Neural progenitor cell (in vitro differentiated cells): ENCODE data around the gene PPP1R15B. TPM values are rescaled to one million over a fixed set of nuclear protein-coding genes. Genes with fewer than 3 reads are reported as not detected.

Experiments
- DNase-seq: peaks from one replicate; pipeline ENCODE4 v3.0.0-alpha.2; 2016; ENCODE audit warnings: low spot score
- H2AFZ ChIP-seq: fragments of 200-600 bp; sonication (generic); replicated peaks from 2 replicates; pipeline ENCODE4 v1.6.1; 2016; ENCODE audit warnings: antibody characterized with exemption
- H3F3A ChIP-seq: fragments of 200-600 bp; sonication (generic); 2 replicates; pipeline ENCODE4 v1.6.1; 2016; ENCODE audit warnings: antibody characterized with exemption, low read depth
- H3K27ac ChIP-seq: fragments of 200-600 bp; sonication (generic); 2 replicates; pipeline ENCODE4 v1.5.1; 2016; ENCODE audit warnings: mild to moderate bottlenecking
- H3K27me3 ChIP-seq: fragments of 200-600 bp; sonication (generic); 2 replicates; pipeline ENCODE4 v1.6.1; 2016; ENCODE audit warnings: mild to moderate bottlenecking, moderate library complexity
- H3K36me3 ChIP-seq: fragments of 200-600 bp; sonication (generic); 2 replicates; pipeline ENCODE4 v1.5.1; 2016
- H3K4me1 ChIP-seq: fragments of 200-600 bp; sonication (generic); 2 replicates; pipeline ENCODE4 v1.6.1; 2016; ENCODE audit warnings: mixed run types
- H3K4me2 ChIP-seq: fragments of 200-600 bp; sonication (generic); 2 replicates; pipeline ENCODE4 v1.6.1; 2016
- H3K4me3 ChIP-seq: fragments of 200-600 bp; sonication (generic); 2 replicates; pipeline ENCODE4 v1.5.1; 2016
- H3K79me2 ChIP-seq: fragments of 200-600 bp; sonication (generic); 2 replicates; pipeline ENCODE4 v1.6.1; 2016; ENCODE audit warnings: low read depth
- H3K9ac ChIP-seq: fragments of 200-600 bp; sonication (generic); 2 replicates; pipeline ENCODE4 v1.6.1; 2016
- H3K9me3 ChIP-seq: fragments of 200-600 bp; sonication (generic); 2 replicates; pipeline ENCODE4 v1.5.1; 2016; ENCODE audit warnings: low read depth
- H4K20me1 ChIP-seq: fragments of 200-600 bp; sonication (generic); 2 replicates; pipeline ENCODE4 v1.6.1; 2016; ENCODE audit warnings: low read depth
- H3K27ac Mint-ChIP-seq: 3 replicates; pipeline ENCODE4 v1.8.0; 2021; ENCODE audit warnings: mixed read lengths
- H3K27me3 Mint-ChIP-seq: 2 replicates; pipeline ENCODE4 v1.8.0; 2022; ENCODE audit warnings: low read depth, mild to moderate bottlenecking, inconsistent platforms, moderate library complexity, mixed read lengths; ENCODE audit not compliant: insufficient read depth
- H3K36me3 Mint-ChIP-seq: 3 replicates; pipeline ENCODE4 v1.8.0; 2021; ENCODE audit warnings: mixed read lengths
- H3K4me1 Mint-ChIP-seq: 3 replicates; pipeline ENCODE4 v1.8.0; 2021; ENCODE audit warnings: mixed read lengths
- H3K4me3 Mint-ChIP-seq: 3 replicates; pipeline ENCODE4 v1.8.0; 2021; ENCODE audit warnings: mild to moderate bottlenecking, moderate library complexity, mixed read lengths
- H3K9me3 Mint-ChIP-seq: 3 replicates; pipeline ENCODE4 v1.8.0; 2020; ENCODE audit warnings: mixed read lengths
- EZH2 ChIP-seq: fragments of 200-600 bp; sonication (generic); IDR thresholded peaks from 2 replicates; pipeline ENCODE4 v1.6.1; 2017; ENCODE audit warnings: antibody characterized with exemption, mild to moderate bottlenecking, moderate library complexity
- EZH2phosphoT487 ChIP-seq: fragments of 200-600 bp; sonication (generic); IDR thresholded peaks from 2 replicates; pipeline ENCODE4 v1.6.1; 2017; ENCODE audit warnings: antibody characterized with exemption
- total RNA-seq: library from RNA; depleted of rRNA; stranded (reverse); fragments of >200 nt; gene quantifications from 2 replicates; pipeline ENCODE4 v1.2.3, GENCODE V29; 2015; ENCODE audit warnings: low replicate concordance
- TF ChIP-seq, protein P1 (sequence below): fragments of 200-600 bp; sonication (generic); IDR thresholded peaks from 2 replicates; pipeline ENCODE4 v1.5.1; 2017; ENCODE audit warnings: antibody characterized with exemption, mild to moderate bottlenecking

The PPP1R15B gene
- total RNA-seq, 1 donor from 2014 or later, result 32.7 TPM

DNA sequence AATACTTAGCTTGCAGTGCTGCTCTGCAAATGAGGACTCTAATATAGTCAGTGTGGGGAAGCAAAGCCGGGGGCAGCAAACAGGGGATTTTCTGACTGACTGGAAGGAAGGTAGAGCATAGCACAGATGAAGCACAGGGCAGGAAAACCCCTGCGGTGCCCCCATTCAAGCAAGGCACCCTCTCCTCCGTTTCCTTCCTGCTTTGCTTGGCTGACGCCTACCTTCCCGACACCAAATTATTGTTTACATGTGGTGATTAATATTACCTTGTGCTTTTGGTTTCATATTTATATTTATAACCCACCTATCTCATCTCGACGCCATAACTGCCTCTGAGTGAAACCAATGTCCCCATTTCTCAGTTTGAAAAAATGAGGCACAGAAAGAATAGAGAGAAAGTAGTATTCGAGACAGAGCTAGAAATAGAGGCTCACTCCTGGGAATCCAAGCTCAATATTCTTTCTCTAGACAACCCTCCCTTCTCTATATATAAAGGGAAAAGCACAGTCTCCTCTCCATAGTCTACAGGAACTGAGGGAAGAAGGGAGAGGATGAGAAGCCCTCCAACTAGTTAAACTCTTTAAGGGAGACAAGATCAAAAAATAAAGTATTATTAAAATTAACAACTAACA, 41.6 kb upstream of the PPP1R15B start:
- H3K4me3 Mint-ChIP-seq, result peak overlapping the region; percentile 48
- H3K4me1 Mint-ChIP-seq, result peaks cover 62% of the 10 kb centered on the region
- TF ChIP-seq, protein P1, sequence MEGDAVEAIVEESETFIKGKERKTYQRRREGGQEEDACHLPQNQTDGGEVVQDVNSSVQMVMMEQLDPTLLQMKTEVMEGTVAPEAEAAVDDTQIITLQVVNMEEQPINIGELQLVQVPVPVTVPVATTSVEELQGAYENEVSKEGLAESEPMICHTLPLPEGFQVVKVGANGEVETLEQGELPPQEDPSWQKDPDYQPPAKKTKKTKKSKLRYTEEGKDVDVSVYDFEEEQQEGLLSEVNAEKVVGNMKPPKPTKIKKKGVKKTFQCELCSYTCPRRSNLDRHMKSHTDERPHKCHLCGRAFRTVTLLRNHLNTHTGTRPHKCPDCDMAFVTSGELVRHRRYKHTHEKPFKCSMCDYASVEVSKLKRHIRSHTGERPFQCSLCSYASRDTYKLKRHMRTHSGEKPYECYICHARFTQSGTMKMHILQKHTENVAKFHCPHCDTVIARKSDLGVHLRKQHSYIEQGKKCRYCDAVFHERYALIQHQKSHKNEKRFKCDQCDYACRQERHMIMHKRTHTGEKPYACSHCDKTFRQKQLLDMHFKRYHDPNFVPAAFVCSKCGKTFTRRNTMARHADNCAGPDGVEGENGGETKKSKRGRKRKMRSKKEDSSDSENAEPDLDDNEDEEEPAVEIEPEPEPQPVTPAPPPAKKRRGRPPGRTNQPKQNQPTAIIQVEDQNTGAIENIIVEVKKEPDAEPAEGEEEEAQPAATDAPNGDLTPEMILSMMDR, result no peak
- TF ChIP-seq EZH2, result no peak
- Histone ChIP-seq H3K4me3 (no peak overlapping the region), H4K20me1 (peaks cover 8% of the 10 kb centered on the region), H3K9ac (no peak overlapping the region), H2AFZ (no peak overlapping the region), H3K4me1 (peaks cover 71% of the 10 kb centered on the region), H3F3A (peaks cover 55% of the 10 kb centered on the region), H3K4me2 (no peak overlapping the region), H3K36me3 (no peaks in the 10 kb centered on the region), H3K79me2 (no peaks in the 10 kb centered on the region), H3K27ac (no peak overlapping the region), H3K27me3 (no peaks in the 10 kb centered on the region), H3K9me3 (no peaks in the 10 kb centered on the region)
- DNase-seq, result no peak
- H3K27ac Mint-ChIP-seq, result peak overlapping the region; percentile 88
- peaks cover 12% of the 10 kb centered on the region for H3K27me3 Mint-ChIP-seq
- H3K9me3 Mint-ChIP-seq, result peaks cover 2% of the 10 kb centered on the region
- H3K36me3 Mint-ChIP-seq, result peaks cover 32% of the 10 kb centered on the region

DNA sequence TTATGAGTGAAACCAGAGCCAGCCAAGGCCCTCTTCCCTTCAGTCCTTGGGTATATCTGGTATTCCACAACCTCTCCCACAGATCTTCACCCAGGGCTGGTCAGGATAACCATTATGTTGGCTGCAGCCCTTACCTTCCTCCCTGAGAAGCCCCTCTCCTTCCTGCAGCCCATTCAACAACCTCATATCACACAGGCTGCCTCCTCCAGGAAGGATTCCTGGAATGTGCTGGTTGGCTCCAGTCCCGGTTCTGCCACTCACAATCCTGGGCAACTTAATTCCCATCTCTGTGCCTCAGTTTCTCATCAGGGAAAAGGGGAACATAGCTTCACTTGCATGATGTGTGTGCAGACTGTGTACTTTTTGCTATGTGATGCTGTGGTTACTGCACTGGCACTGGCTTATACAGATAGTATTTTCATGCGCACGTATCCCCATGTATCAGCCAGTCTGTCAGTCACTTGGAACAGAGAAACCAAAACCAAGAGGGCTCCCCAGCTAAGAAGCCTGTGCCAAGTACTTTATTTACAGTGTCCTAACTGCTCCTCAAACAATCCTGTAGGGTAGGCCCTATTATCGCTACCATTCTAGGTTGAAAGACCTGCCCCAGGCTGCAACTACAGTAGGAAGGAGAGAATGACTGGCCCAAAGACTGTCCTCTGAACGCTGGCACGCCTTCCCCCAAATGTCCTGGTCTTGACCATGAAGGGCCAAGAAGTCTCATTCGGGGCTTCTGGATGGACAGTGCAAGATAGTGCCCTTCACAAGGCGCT, 39.9 kb upstream of the PPP1R15B start:
- Mint-ChIP-seq H3K4me3 (no peak overlapping the region), H3K27ac (peak overlapping the region; percentile 82), H3K27me3 (peaks cover 13% of the 10 kb centered on the region), H3K4me1 (peaks cover 57% of the 10 kb centered on the region), H3K9me3 (peaks cover 2% of the 10 kb centered on the region), H3K36me3 (peaks cover 36% of the 10 kb centered on the region)
- peak overlapping the region; percentile 22 for H3K4me2 ChIP-seq
- H3K4me3 ChIP-seq, result no peak overlapping the region
- H3K36me3 ChIP-seq, result no peaks in the 10 kb centered on the region
- no peak overlapping the region for H2AFZ ChIP-seq
- no peaks in the 10 kb centered on the region for H3K79me2 ChIP-seq
- no peaks in the 10 kb centered on the region for H3K9me3 ChIP-seq
- H3K9ac ChIP-seq, result no peak overlapping the region
- no peaks in the 10 kb centered on the region for H3K27me3 ChIP-seq
- TF ChIP-seq, protein P1, result no peak
- TF ChIP-seq EZH2 (no peak), EZH2phosphoT487 (no peak)
- no peak overlapping the region for H3K27ac ChIP-seq
- peaks cover 62% of the 10 kb centered on the region for H3K4me1 ChIP-seq
- H3F3A ChIP-seq, result peaks cover 46% of the 10 kb centered on the region
- peaks cover 8% of the 10 kb centered on the region for H4K20me1 ChIP-seq
- no peak for DNase-seq

GRCh38 chr1:204450461-204451257, 39.0 kb upstream of the PPP1R15B start:
- Histone ChIP-seq H3K9me3 (no peaks in the 10 kb centered on the region), H3K36me3 (no peaks in the 10 kb centered on the region), H3K4me3 (no peak overlapping the region), H2AFZ (no peak overlapping the region), H3K4me1 (peaks cover 54% of the 10 kb centered on the region), H3K79me2 (no peaks in the 10 kb centered on the region), H3K27me3 (no peaks in the 10 kb centered on the region), H3K4me2 (peak overlapping the region; percentile 22), H3K27ac (no peak overlapping the region), H3F3A (peaks cover 42% of the 10 kb centered on the region), H4K20me1 (peaks cover 13% of the 10 kb centered on the region), H3K9ac (no peak overlapping the region)
- no peak overlapping the region for H3K4me3 Mint-ChIP-seq
- peak; percentile 24 for DNase-seq
- H3K27ac Mint-ChIP-seq, result peak overlapping the region; percentile 2
- peaks cover 15% of the 10 kb centered on the region for H3K27me3 Mint-ChIP-seq
- TF ChIP-seq, protein P1, result no peak
- TF ChIP-seq EZH2 (no peak), EZH2phosphoT487 (no peak)
- H3K36me3 Mint-ChIP-seq, result peaks cover 39% of the 10 kb centered on the region
- H3K9me3 Mint-ChIP-seq, result peaks cover 2% of the 10 kb centered on the region
- peaks cover 54% of the 10 kb centered on the region for H3K4me1 Mint-ChIP-seq
